ENCODE measurements around the gene SLC35F3.

The SLC35F3 gene

DNA sequence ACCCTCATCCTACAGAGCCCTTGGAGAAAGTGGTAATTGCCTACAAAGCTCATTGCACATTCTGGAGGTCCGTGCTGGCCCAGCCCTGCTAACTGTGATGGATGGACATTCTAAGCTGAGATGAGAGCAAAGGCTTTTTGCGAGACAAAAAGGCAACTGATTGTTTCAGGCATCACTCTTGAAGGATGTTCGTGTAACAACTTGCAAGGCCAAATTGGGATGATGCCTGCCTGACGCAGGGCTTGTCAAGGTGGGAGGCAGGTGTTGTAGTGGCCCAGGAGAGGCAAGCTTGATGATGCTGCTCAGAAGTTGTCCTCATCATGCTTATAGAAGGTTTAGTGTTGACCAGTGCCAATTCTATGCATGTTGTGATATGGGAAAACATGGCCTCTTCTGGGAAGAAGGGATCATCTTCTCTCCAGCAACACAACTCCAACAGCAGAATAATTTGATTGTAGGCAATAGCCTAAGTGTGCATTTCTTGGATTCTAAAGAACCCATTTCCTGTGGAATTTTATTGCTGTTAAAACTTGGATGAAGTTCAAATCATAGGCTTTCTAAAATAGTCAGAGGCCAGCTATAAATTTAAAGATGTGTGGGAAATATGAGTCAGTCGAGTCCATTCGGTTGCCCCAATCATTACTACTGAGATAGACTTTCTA is 366.2 kb downstream of the SLC35F3 start:
- no peaks in the 10 kb centered on the region for H3K27me3 ChIP-seq (ENCODE audit: insufficient read depth, low read depth, severe bottlenecking)
- no peak for DNase-seq
- no peak overlapping the region for H3K4me3 ChIP-seq (ENCODE audit: low read depth, low read length)
- no peaks in the 10 kb centered on the region for H3K36me3 ChIP-seq
- peaks cover 6% of the 10 kb centered on the region for H3K9me3 ChIP-seq (ENCODE audit: severe bottlenecking)
- no peak overlapping the region for H3K27ac ChIP-seq
- TF ChIP-seq, protein P1, sequence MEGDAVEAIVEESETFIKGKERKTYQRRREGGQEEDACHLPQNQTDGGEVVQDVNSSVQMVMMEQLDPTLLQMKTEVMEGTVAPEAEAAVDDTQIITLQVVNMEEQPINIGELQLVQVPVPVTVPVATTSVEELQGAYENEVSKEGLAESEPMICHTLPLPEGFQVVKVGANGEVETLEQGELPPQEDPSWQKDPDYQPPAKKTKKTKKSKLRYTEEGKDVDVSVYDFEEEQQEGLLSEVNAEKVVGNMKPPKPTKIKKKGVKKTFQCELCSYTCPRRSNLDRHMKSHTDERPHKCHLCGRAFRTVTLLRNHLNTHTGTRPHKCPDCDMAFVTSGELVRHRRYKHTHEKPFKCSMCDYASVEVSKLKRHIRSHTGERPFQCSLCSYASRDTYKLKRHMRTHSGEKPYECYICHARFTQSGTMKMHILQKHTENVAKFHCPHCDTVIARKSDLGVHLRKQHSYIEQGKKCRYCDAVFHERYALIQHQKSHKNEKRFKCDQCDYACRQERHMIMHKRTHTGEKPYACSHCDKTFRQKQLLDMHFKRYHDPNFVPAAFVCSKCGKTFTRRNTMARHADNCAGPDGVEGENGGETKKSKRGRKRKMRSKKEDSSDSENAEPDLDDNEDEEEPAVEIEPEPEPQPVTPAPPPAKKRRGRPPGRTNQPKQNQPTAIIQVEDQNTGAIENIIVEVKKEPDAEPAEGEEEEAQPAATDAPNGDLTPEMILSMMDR (IDR thresholded peaks at IDR 0.05; ENCODE audit: low read depth, low read length): no peak

DNA sequence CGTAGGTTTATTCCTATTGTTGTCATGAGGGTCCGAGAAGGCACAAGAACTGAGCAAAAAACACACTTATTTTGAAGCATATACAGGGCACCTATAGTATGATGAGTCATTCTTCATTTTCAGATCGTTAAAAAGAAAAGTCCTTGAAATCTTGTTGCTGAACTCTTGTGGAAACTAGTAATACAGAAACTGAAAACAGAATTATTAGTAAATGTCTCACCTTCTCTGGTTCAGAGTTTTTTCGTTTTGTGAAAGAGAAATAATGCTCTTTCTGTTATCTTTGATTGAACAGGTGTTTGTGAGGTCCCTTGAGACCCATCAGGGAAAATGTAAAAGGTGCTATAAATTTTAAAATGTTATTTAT is 366.7 kb downstream of the SLC35F3 start:
- H3K27ac ChIP-seq: no peak overlapping the region
- H3K36me3 ChIP-seq: no peaks in the 10 kb centered on the region
- no peak overlapping the region for H3K4me3 ChIP-seq (ENCODE audit: low read depth, low read length)
- TF ChIP-seq, protein P1 (IDR thresholded peaks at IDR 0.05; ENCODE audit: low read depth, low read length): no peak
- DNase-seq: no peak
- peaks cover 6% of the 10 kb centered on the region for H3K9me3 ChIP-seq (ENCODE audit: severe bottlenecking)
- H3K27me3 ChIP-seq (ENCODE audit: insufficient read depth, low read depth, severe bottlenecking): no peaks in the 10 kb centered on the region

DNA sequence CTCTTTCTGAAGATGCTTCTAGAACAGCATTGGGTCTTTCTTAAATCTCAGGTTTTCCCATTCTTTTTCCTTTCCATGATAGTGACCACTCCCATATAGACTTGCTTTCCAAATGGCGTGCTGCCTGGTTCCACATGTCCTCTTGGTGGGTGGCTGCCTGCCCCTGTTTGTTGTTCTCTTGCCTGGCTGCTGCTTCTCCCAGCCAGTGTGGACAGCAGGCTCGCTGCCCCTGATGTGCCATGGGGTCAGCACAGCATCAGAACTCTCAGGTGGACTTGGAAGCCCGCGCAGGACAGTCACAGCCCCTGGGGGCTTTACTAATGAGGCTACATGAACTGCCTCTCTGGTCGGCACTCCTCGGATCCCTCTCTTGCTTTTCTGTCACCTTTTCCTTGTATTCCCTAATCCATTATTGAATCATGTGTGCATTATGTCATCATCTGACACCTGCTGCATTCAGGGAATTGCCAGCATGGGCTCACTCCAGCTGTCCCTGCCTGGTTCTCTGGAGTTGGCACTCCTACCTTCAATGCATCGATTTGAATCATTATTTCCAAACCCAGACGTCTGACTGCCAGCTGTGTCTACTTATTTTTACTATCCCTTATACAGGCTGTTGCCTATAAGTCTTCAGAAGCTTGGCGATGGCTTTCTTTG is 368.3 kb downstream of the SLC35F3 start:
- TF ChIP-seq, protein P1 (IDR thresholded peaks at IDR 0.05; ENCODE audit: low read depth, low read length): no peak
- Histone ChIP-seq H3K9me3 (ENCODE audit: severe bottlenecking) (peaks cover 6% of the 10 kb centered on the region), H3K4me3 (ENCODE audit: low read depth, low read length) (no peak overlapping the region), H3K27me3 (ENCODE audit: insufficient read depth, low read depth, severe bottlenecking) (no peaks in the 10 kb centered on the region), H3K27ac (no peak overlapping the region), H3K36me3 (no peaks in the 10 kb centered on the region)
- DNase-seq: no peak

DNA sequence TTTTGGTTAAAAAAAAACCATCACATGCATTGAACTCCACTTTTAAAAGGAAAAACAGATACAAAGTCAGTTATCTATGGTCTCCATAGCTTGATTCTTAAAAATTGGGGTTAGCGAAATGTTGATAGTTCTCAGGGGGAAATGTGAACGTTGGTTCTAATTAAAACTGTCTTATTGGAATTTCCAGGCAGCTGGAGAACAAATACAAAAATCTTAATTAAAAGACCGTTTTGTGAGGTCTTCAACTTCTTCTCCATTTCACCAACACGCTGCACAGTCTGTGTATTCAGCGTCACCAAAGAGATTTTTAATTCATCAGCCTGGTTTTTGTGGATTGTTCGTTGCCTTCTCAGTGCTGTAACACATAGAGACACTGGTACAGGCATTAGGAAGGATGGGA is 369.5 kb downstream of the SLC35F3 start:
- H3K9me3 ChIP-seq (ENCODE audit: severe bottlenecking): peaks cover 3% of the 10 kb centered on the region
- TF ChIP-seq, protein P1 (IDR thresholded peaks at IDR 0.05; ENCODE audit: low read depth, low read length): no peak
- H3K4me3 ChIP-seq (ENCODE audit: low read depth, low read length): no peak overlapping the region
- no peak for DNase-seq
- no peak overlapping the region for H3K27ac ChIP-seq
- H3K36me3 ChIP-seq: no peaks in the 10 kb centered on the region
- H3K27me3 ChIP-seq (ENCODE audit: insufficient read depth, low read depth, severe bottlenecking): no peaks in the 10 kb centered on the region

DNA sequence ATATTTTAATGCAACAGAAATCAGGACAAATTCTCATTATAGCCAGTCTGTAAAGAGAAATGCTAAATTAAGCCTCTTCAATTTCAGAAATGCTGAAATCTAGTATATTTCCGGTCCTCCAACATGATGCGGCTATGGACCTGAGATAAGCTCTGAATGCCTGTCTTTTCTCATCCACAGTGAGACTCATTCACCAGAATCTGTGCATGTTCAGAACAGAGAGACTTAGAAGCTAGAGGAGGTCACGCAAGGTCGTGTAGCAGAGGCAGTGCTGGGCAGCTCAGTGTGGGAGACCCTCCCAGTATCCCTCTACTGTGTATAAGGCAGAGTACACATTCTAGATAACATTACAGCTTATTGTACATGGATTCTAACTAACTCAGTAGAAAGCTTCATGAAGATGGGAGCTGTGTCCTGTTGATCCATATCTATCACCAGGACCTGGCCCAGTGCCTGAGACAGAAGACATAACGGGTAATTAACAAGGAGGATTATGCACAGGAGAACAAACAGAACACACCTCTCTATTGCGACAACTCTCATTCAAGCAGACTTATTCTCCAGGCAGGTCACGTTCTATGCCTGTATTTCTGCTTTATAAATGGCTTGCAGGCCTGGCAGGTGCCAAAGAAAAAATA is 371.8 kb downstream of the SLC35F3 start:
- DNase-seq: no peak

More for the DNA sequence above, 371.8 kb downstream of the SLC35F3 start:
- Histone ChIP-seq H3K9me3 (ENCODE audit: severe bottlenecking) (peaks cover 3% of the 10 kb centered on the region), H3K27me3 (ENCODE audit: insufficient read depth, low read depth, severe bottlenecking) (no peaks in the 10 kb centered on the region), H3K36me3 (no peaks in the 10 kb centered on the region), H3K4me3 (ENCODE audit: low read depth, low read length) (no peak overlapping the region), H3K27ac (no peak overlapping the region)
- TF ChIP-seq, protein P1 (IDR thresholded peaks at IDR 0.05; ENCODE audit: low read depth, low read length): no peak

Measured in WERI-Rb-1 (cell line).